VCaP (cell line): Measurements from ENCODE around the gene FCHSD2.

ENCODE experiments used
- H3K27ac ChIP-seq: fragments of 450-650 bp; 2 replicates; pipeline ENCODE4 v1.5.1; 2017
- CTCF ChIP-seq: fragments of 450-650 bp; conservative IDR thresholded peaks from 2 replicates; pipeline ENCODE4 v1.5.1; 2017; ENCODE audit warnings: mild to moderate bottlenecking, moderate library complexity

The FCHSD2 gene

DNA sequence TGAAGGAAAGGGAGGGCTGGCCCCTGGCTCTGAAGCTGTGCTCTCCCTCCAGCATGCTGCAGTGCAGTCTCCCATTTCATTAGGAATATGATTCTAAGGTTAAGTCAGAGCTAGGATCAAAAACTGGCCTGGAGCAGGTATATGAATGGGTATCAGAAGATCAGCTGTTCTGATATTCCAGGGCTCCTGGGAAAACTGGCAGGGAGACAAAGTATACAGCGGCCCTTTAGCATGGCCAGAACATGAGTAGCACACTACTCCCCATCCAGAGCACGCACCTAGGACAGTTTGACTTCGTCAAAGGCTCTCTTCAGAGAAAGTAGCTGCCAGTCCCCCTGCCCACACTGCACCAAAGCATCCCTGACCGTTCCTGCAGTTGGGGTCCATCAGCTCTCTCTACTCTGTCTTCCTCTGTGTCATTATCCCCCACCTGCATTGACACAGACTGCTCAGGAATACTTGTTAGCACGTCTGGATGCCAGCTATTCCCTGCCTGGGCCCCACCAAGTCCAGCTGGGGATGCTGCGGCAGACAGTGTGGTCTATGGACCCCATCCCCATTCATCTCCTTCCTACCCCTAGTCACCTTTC lies 4.0 kb upstream of the FCHSD2 start:
- H3K27ac ChIP-seq = no peak overlapping the region
- no peak for TF ChIP-seq CTCF

GRCh38 chr11:73143126-73143838 lies 1.2 kb upstream of the FCHSD2 start:
- no peak for TF ChIP-seq CTCF
- H3K27ac ChIP-seq = peak overlapping the region; percentile 97

- no peak for TF ChIP-seq CTCF
- peak overlapping the region; percentile 97 for H3K27ac ChIP-seq
Observed at GRCh38 chr11:73141309-73142127, 600 bp downstream of the FCHSD2 start.

GRCh38 chr11:73141031-73141308 lies 1.1 kb downstream of the FCHSD2 start:
- peak overlapping the region; percentile 97 for H3K27ac ChIP-seq
- peak; percentile 10; the same call in 1 of the 2 replicates for TF ChIP-seq CTCF

DNA sequence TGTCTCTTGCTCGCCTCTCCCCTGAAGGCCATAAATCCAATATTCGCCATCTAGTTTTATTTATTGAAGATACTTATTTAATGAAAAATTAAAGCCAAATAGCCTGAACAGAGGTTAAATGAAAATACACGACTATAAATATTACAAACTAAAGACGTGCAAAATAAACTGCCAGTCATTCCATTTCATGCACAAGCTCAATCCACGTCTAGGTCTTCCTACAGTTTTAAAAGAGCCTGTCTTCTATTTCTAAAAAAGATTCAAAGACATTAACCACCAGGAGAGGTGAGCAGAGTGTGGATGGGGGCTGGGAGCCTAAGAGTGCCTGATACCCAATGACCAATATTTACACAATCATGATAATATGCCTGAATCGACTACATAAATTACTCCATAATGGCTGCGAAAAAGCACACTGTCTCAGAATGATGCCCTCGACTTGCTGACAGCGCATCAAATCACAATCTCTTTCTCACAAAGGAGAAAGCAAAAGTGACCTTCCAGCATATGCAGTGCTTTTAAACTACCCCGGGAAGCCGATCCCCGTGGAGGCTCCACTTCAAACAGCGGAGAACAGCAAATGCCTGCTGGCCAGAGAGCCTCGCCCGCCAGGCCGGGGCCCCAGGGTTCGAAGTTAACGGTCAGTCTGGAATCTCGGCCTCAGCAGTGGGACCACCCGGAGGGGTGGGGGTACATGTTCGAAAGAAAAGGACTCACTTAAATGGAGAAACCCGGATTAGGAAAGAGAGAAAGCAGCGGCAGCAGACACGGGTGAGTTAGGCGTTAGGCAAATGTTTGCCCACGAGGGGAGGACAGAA lies 1.7 kb downstream of the FCHSD2 start:
- H3K27ac ChIP-seq = peak overlapping the region; percentile 97
- TF ChIP-seq CTCF = no peak; the same call in 1 of the 2 replicates

- TF ChIP-seq CTCF = no peak
- H3K27ac ChIP-seq = peak overlapping the region; percentile 97
Observed at GRCh38 chr11:73139476-73140198, 2.5 kb downstream of the FCHSD2 start.
